ENCODE data around the gene UBL4A.

GRCh38 chrX:154459832-154460231, 26.6 kb downstream of the UBL4A start:
- TF ChIP-seq CTCF (IDR thresholded peaks at IDR 0.05): no peak
- no peak for TF ChIP-seq POLR2A (IDR thresholded peaks at IDR 0.05)

All from Peyer's patch (tissue), 4 donors.